Cardiac fibroblast (primary cell): ENCODE measurements around the gene UBN1.

Source experiments
- DNase-seq, 2 donors: peaks; one replicate each; pipeline versions ENCODE4 v3.0.0 to v3.0.0-alpha.2; 2010; ENCODE audit warnings: low read depth in 2 of 2
- H3K4me3 ChIP-seq, 2 donors: replicated peaks in 1 of 2; 1 replicate in 1 of 2; 2 replicates in 1 of 2; pipeline ENCODE4 v1.5.1; 2011; ENCODE audit warnings: low read depth in 2 of 2, low read length in 2 of 2, mild to moderate bottlenecking in 2 of 2, moderate library complexity in 1 of 2
- TF ChIP-seq, protein P1 (sequence below): IDR thresholded peaks from one replicate; pipeline ENCODE4 v1.5.1; 2011; ENCODE audit warnings: low read depth, mild to moderate bottlenecking, low read length, inconsistent platforms

UBN1 gene

GRCh38 chr16:4832698-4833343 is 14.5 kb upstream of the UBN1 start:
- no peak for DNase-seq
- TF ChIP-seq, protein P1, sequence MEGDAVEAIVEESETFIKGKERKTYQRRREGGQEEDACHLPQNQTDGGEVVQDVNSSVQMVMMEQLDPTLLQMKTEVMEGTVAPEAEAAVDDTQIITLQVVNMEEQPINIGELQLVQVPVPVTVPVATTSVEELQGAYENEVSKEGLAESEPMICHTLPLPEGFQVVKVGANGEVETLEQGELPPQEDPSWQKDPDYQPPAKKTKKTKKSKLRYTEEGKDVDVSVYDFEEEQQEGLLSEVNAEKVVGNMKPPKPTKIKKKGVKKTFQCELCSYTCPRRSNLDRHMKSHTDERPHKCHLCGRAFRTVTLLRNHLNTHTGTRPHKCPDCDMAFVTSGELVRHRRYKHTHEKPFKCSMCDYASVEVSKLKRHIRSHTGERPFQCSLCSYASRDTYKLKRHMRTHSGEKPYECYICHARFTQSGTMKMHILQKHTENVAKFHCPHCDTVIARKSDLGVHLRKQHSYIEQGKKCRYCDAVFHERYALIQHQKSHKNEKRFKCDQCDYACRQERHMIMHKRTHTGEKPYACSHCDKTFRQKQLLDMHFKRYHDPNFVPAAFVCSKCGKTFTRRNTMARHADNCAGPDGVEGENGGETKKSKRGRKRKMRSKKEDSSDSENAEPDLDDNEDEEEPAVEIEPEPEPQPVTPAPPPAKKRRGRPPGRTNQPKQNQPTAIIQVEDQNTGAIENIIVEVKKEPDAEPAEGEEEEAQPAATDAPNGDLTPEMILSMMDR, result no peak
- no peak overlapping the region for H3K4me3 ChIP-seq

DNA sequence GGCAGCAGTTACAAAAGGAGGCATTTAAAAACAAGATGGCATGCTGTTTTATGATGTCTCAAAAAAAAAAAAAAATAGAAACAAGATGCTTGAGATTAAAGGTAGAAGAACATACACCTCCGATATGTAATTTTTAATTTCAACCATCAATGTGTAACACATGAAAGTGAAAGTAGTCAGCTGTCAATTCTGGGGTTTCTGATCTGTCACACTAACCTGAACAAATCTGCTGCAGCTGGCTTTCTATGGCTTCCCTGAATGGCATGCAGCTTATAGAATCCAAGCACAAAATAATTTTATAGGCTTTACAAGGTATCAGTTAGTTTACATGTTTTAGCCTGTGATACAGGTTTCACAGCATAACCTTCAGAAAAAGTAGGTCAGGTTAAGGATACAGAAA is 13.7 kb upstream of the UBN1 start:
- TF ChIP-seq, protein P1, result no peak
- no peak overlapping the region for H3K4me3 ChIP-seq
- no peak for DNase-seq

- TF ChIP-seq, protein P1, result no peak
- no peak overlapping the region for H3K4me3 ChIP-seq
Measured at GRCh38 chr16:4836727-4837126, 10.6 kb upstream of the UBN1 start.

GRCh38 chr16:4837733-4838501 is 9.4 kb upstream of the UBN1 start:
- DNase-seq, result no peak
- TF ChIP-seq, protein P1, result no peak
- H3K4me3 ChIP-seq, result no peak overlapping the region

More at GRCh38 chr16:4836727-4837126, 10.6 kb upstream of the UBN1 start:
- no peak for DNase-seq

- H3K4me3 ChIP-seq, result no peak overlapping the region
- no peak for DNase-seq
- TF ChIP-seq, protein P1, result no peak
Measured at GRCh38 chr16:4839942-4840341, 7.3 kb upstream of the UBN1 start.

- TF ChIP-seq, protein P1, result no peak
- no peak for DNase-seq
- H3K4me3 ChIP-seq, result no peak overlapping the region
Measured at GRCh38 chr16:4840984-4841383, 6.3 kb upstream of the UBN1 start.

DNA sequence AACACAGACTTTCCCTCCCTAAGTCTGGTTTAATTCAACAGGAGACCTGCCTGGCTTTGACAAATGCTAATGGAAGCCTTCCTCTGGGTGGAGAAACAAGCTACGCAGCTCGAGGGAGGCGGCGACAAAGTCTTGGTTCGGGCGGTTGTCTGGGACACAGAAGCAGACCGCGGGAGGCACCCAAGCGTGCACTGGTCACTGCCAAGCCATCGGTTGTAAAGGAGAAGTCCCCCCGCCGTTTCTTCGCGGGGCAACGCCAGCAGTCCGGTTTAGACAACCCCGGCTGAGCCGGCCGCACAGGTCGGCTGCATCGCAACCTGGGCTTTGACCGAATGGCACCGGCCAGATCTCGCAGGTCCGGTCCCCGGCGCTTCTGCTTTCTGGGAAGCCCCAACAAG is 779 bp upstream of the UBN1 start:
- TF ChIP-seq, protein P1, result no peak
- H3K4me3 ChIP-seq, result peak overlapping the region; percentile 87 to 95
- DNase-seq, result peak; percentile 61 to 65
